Lung (tissue), 12 donors: ENCODE results near the gene QPRT. TPM values are rescaled to one million over a fixed set of nuclear protein-coding genes. Genes with fewer than 3 reads are reported as not detected.

Experiments used
- ATAC-seq: fragments of 200-7000 bp; cut with Tn5 transposase; one replicate; pipeline ENCODE4 v1.9.1; 2020; ENCODE audit warnings: moderate number of reproducible peaks; ENCODE audit not compliant: insufficient read depth, low FRiP score
- DNase-seq, 3 donors: peaks; one replicate each; pipeline ENCODE4 v3.0.0-alpha.2; 2013 to 2017
- H3K27ac ChIP-seq, 2 donors: one replicate each; pipeline ENCODE4 v1.5.1; 2013; ENCODE audit warnings: mild to moderate bottlenecking in 2 of 2, moderate library complexity in 2 of 2, control low read depth in 1 of 2, inconsistent platforms in 1 of 2, low read depth in 1 of 2, low read length in 1 of 2
- H3K27me3 ChIP-seq, 3 donors: one replicate each; pipeline ENCODE4 v1.5.1; 2013; ENCODE audit warnings: low read length in 2 of 3; ENCODE audit not compliant: control insufficient read depth in 3 of 3, insufficient read depth in 3 of 3
- H3K36me3 ChIP-seq, 4 donors: one replicate each; pipeline ENCODE4 v1.5.1; 2013; ENCODE audit warnings: low read length in 4 of 4, mild to moderate bottlenecking in 1 of 4, moderate library complexity in 1 of 4; ENCODE audit not compliant: control insufficient read depth in 4 of 4, insufficient read depth in 4 of 4
- H3K4me1 ChIP-seq, 5 donors: one replicate each; pipeline ENCODE4 v1.5.1; 2013; ENCODE audit warnings: low read length in 5 of 5, mild to moderate bottlenecking in 2 of 5, moderate library complexity in 1 of 5; ENCODE audit not compliant: control insufficient read depth in 5 of 5, insufficient read depth in 5 of 5
- H3K4me3 ChIP-seq: one replicate; pipeline ENCODE4 v1.5.1; 2013; ENCODE audit warnings: mild to moderate bottlenecking, control low read depth, moderate library complexity
- H3K9ac ChIP-seq, 2 donors: one replicate each; pipeline ENCODE4 v1.5.1; 2013; ENCODE audit warnings: low read length in 2 of 2, control low read depth in 1 of 2; ENCODE audit not compliant: insufficient read depth in 1 of 2
- H3K9me3 ChIP-seq, 4 donors: one replicate each; pipeline ENCODE4 v1.5.1; 2013; ENCODE audit warnings: low read length in 3 of 4, mild to moderate bottlenecking in 1 of 4, moderate library complexity in 1 of 4; ENCODE audit not compliant: control insufficient read depth in 4 of 4, insufficient read depth in 3 of 4
- WGBS, 2 donors: extraction: QIAGEN DNeasy Blood & Tissue Kit; methylation state at CpG; one replicate each; pipeline ENCODE4 v1.1.7; 2013; 5-methylcytosine and 5-hydroxymethylcytosine counted together
- polyA plus RNA-seq, 2 donors: library from polyadenylated mRNA; stranded (reverse); fragments of 200-250 nt; gene quantifications; one replicate each; pipeline ENCODE4 v1.2.1, GENCODE V29; 2013
- total RNA-seq, 2 donors: library from RNA; depleted of rRNA in 1 of 2; stranded (reverse); fragments of >200 nt in 1 of 2; gene quantifications; one replicate each; pipeline ENCODE4 v1.2.1, GENCODE V29; 2014 to 2021
- TF ChIP-seq, protein P1 (sequence below): IDR thresholded peaks from 2 replicates; pipeline ENCODE4 v1.5.1; 2012; ENCODE audit warnings: mild to moderate bottlenecking; ENCODE audit errors: control extremely low read depth, extremely low read depth
- donor health status: control.
- donor health status: control.
- donor health status: Bipolar disorder and iron deficiency.
- donor health status: healthy.
- donor health status: DM: yes; HTN: yes; CAD: no.

The QPRT gene
- total and polyA plus RNA-seq, 4 donors = 8.7 to 23.1 (median 15.8) TPM

DNA sequence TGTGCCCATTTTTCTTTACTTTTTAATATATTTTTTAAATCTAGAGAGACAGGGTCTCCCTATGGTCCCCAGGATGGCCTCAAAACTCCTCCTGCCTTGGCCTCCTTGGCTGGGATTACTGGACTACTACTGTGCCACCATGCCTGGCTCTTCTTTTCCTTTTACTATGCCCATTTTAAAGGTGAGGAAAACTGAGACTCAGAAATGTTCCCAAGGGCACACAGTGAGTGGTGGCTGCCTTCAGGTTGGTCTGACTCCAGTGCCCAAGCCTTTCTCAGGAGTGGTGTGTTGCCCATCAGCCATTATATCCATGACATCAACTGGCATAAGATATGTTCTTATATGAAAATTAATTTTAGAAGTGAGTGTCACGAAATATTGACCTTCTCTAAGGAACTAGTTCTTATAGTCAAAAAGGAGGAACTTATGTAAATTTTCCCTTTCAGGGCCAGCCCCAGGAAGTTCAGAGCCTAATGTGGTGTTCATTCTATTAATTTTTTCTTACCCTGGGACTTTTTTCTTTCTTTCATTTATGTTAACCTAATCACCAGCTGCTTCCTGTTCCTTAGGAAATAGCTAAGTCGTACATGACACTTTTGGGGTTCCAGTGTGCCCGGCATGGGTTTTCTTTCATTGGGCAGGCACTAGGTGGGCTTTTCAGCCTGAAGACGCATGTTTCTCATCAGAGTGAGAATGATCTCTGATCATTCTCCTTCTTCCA lies 33.8 kb upstream of the QPRT start:
- H3K27me3 ChIP-seq = no peaks in the 10 kb centered on the region
- H3K9me3 ChIP-seq = no peaks in the 10 kb centered on the region
- DNase-seq (no peak), ATAC-seq (no peak)
- H3K4me1 ChIP-seq = no peaks in the 10 kb centered on the region
- H3K9ac ChIP-seq = no peak overlapping the region
- H3K27ac ChIP-seq = peak overlapping the region in 1 of 2 donors; percentile 50
- no peaks in the 10 kb centered on the region for H3K36me3 ChIP-seq
- TF ChIP-seq, protein P1, sequence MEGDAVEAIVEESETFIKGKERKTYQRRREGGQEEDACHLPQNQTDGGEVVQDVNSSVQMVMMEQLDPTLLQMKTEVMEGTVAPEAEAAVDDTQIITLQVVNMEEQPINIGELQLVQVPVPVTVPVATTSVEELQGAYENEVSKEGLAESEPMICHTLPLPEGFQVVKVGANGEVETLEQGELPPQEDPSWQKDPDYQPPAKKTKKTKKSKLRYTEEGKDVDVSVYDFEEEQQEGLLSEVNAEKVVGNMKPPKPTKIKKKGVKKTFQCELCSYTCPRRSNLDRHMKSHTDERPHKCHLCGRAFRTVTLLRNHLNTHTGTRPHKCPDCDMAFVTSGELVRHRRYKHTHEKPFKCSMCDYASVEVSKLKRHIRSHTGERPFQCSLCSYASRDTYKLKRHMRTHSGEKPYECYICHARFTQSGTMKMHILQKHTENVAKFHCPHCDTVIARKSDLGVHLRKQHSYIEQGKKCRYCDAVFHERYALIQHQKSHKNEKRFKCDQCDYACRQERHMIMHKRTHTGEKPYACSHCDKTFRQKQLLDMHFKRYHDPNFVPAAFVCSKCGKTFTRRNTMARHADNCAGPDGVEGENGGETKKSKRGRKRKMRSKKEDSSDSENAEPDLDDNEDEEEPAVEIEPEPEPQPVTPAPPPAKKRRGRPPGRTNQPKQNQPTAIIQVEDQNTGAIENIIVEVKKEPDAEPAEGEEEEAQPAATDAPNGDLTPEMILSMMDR = no peak
- no peak overlapping the region for H3K4me3 ChIP-seq
- 31 to 61% methylated on average over 4 of the region's 4 CpGs for WGBS, 2 donors

DNA sequence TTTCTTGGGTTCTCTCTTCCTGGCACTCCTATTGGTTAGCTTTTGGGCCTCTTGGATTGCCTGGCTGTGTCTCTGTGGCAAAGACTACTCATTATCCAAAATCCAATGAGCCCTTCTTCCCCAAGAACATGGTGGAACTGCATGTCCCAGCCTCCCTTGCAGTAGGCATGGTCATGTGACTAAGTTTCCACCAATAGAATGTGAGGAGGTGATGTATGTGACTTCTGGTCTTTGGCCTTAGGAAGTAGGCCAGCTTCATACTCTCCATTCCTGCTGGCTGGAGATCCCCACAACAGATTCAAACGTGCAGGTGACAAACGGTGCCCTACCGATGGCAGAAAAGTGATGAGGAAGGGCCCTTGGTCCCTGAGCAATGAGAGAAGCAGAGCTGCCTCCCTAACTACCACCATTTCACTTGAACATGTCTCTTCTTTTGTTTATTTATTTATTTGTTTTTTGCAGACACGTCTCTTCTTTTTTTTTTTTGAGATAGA lies 33.2 kb upstream of the QPRT start:
- H3K9me3 ChIP-seq = no peaks in the 10 kb centered on the region
- no peaks in the 10 kb centered on the region for H3K36me3 ChIP-seq
- H3K27ac ChIP-seq = no peak overlapping the region
- H3K9ac ChIP-seq = no peak overlapping the region
- H3K4me3 ChIP-seq = no peak overlapping the region
- ATAC-seq (no peak), DNase-seq (no peak)
- H3K27me3 ChIP-seq = no peaks in the 10 kb centered on the region
- TF ChIP-seq, protein P1 = no peak
- no peaks in the 10 kb centered on the region for H3K4me1 ChIP-seq
- 63 to 67% methylated on average over 4 of the region's 4 CpGs for WGBS, 2 donors

DNA sequence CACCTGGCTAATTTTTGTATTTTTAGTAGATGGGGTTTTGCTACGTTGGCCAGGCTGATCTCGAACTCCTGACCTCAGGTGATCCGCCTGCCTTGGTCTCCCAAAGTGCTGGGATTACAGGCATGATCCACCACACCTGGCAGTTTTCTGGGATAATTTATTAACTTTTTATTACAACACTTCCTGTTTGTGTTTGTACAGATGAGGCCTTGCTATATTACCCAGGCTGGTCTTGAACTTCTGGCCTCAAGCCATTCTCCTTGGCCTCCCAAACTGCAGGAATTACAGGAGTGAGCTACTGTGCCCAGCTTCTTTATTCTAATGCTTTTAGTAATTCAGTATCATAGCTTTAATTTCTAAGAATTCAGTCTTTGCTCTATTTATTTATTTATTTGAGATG lies 32.0 kb upstream of the QPRT start:
- no peaks in the 10 kb centered on the region for H3K4me1 ChIP-seq
- DNase-seq (no peak), ATAC-seq (no peak)
- no peaks in the 10 kb centered on the region for H3K27me3 ChIP-seq
- H3K4me3 ChIP-seq = no peak overlapping the region
- 93 to 94% methylated on average over 3 of the region's 3 CpGs for WGBS, 2 donors
- no peaks in the 10 kb centered on the region for H3K9me3 ChIP-seq
- no peak overlapping the region for H3K9ac ChIP-seq
- H3K36me3 ChIP-seq = no peaks in the 10 kb centered on the region
- H3K27ac ChIP-seq = no peak overlapping the region
- TF ChIP-seq, protein P1 = no peak
